NCI-H226 (cell line): ENCODE results near the gene FAM170B.

ENCODE experiments used
- DNase-seq: peaks from one replicate; pipeline ENCODE4 v3.0.0-alpha.2; 2015

FAM170B gene

DNA sequence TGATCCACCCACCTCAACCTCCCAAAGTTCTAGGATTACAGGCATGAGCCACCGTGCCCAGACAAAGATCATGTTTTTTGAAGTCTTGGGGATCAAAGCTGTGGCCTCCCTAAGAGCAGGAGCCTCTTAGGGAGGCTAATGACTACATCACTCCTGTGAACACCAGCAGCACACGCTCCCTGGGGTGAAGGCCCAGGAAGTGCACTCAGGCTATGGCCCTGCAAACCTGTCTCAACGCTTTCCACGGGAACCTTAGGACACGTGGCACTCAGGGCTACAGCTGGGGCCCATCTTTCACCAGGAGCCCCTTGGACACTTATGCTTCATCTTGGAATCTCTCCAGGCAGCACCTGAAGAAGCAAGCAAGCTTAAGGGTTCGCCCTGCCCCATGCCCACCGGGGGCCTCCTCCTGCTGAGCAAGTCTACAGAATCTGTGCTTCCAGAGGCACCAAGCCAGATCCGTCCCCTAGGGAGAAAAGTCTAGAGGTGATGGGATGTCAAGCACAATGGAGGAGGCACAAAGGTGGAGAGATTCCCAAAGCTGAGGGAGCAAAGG, 36.9 kb downstream of the FAM170B start:
- DNase-seq = no peak

- no peak for DNase-seq
These were observed 39.2 kb downstream of the FAM170B start for GRCh38 chr10:49094646-49095045.

GRCh38 chr10:49093922-49094321, 39.9 kb downstream of the FAM170B start:
- no peak for DNase-seq

- DNase-seq = no peak
These were observed 41.3 kb downstream of the FAM170B start for GRCh38 chr10:49092477-49092876.

DNA sequence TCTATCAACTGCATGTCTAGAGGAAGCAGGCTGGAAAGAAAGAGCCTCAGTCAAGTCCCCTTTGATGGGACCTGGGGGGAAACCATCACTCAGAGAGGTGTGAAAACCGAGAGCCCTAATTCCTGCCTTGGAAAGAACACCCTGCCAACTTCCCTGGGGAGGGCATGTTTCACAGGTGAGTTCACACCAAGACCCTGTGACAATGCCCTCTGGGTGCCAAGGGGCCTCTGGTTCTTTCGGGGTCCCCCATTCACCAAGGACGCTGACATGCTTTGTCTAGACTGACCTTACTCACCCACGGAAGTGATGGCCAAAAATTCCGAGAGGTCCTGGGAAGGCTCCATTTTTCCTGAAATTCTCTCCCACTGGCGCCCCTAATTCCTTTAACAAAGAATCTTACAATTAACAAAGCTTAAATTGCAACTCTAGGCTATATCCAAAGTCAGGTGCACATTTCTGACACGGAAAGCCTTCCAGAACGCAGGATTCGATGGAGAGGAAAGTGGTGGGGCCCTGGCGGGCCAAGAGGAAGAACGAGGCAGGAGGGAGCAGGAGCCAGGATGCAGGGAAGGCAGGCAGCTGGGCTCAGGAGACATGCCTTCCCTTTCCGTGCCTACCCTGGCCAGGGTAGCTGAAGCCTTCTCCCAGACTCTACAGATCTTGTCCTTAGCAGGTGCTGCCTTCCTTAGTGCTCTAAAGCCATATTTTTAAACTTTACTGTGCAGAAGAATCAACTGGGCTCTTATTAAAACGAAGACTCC, 42.2 kb downstream of the FAM170B start:
- no peak for DNase-seq

DNA sequence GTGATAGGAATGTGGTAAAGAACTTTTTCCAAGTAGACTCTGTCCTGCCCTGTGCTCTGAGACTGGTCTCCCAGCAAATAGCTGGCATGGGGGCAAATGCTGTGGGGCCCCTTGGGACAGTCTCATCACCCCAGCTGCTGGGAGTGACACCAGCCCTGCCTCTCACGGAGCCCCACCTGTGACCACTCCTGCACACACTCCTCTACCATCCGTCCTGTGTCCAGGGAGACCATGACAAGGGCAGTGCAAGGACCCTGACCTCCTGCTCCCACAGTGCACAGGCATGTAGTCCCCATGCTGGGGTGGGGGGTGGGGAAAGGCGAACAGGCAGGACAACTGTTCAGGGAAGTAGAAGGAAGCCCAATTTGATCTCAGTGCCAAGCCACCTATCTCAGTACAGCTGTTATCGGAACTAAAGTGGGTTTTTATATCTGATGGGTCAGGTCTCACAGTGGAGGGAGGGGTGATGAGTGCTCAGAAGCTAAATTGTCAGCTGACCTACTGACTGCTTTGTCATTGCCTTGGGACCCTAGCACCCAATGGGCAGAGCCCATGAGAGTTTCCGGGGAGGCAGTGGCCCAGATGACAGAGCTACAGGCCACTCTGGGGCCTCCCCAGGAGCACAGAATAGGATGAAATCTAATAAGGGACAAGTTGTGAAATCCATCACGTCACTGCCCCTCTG, 43.0 kb downstream of the FAM170B start:
- no peak for DNase-seq

GRCh38 chr10:49090189-49090575, 43.6 kb downstream of the FAM170B start:
- no peak for DNase-seq

- DNase-seq = no peak
These were observed 44.1 kb downstream of the FAM170B start for GRCh38 chr10:49089557-49090188.

GRCh38 chr10:49089152-49089551, 44.7 kb downstream of the FAM170B start:
- DNase-seq = no peak

- DNase-seq = no peak
These were observed 46.9 kb downstream of the FAM170B start for GRCh38 chr10:49086889-49087288.

- no peak for DNase-seq
These were observed 50.6 kb downstream of the FAM170B start for GRCh38 chr10:49083261-49083660.

DNA sequence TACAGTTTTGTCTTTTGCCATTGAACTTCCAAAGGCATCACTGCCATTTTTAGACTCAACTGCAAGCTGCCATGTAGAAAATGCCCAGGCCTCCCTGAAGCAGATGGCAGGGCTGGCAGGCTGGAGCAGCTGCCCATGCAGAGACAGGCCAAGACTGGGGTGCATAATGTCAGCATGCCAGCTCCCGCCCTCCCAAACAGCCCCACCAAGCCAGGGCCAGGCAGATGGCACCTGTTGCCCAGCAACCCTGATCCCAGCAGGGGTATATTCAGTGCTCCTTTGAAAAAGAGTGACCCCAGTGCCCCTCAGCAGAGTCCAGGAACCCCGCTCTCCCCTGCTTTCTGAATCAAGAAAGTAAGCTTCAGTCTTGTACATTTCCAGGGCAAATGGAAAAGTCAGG, 51.1 kb downstream of the FAM170B start:
- DNase-seq = no peak

- no peak for DNase-seq
These were observed 52.1 kb downstream of the FAM170B start for GRCh38 chr10:49081547-49082275.
